GM18519 (cell line): ENCODE results near the gene CDHR1.
"Not testable (repeated sequence)": the region's sequence is repeated elsewhere in the genome, so short reads cannot be mapped to it uniquely, and the experiment has no call there.

Source experiments
- ATAC-seq: cut with Tn5 transposase; IDR thresholded peaks from one replicate; pipeline ENCODE4 v1.9.1; 2021; ENCODE audit warnings: mild to moderate bottlenecking, moderate library complexity; ENCODE audit not compliant: unreplicated experiment, low FRiP score

CDHR1 gene

GRCh38 chr10:84172467-84173356 is 21.6 kb upstream of the CDHR1 start:
- no peak for ATAC-seq

- ATAC-seq = no peak
Observed at GRCh38 chr10:84173501-84173929, 20.8 kb upstream of the CDHR1 start, which contains the start of gene GPR15LG. TSS of gene GPR15LG (plus strand) at chr10:84173801. CDS start at chr10:84173852, 51 bp downstream.

- ATAC-seq = no peak
Observed at GRCh38 chr10:84175436-84175835, 18.9 kb upstream of the CDHR1 start.

GRCh38 chr10:84176351-84176750 is 18.0 kb upstream of the CDHR1 start:
- ATAC-seq = no peak

GRCh38 chr10:84176836-84177474 is 17.4 kb upstream of the CDHR1 start:
- no peak for ATAC-seq

GRCh38 chr10:84177541-84178141 is 16.7 kb upstream of the CDHR1 start:
- ATAC-seq = peak; percentile 34

GRCh38 chr10:84178160-84178609 is 16.2 kb upstream of the CDHR1 start:
- no peak for ATAC-seq

- ATAC-seq = peak; percentile 95
Observed at GRCh38 chr10:84179059-84179710, 15.2 kb upstream of the CDHR1 start.

- not testable (repeated sequence) for ATAC-seq
Observed at GRCh38 chr10:84180386-84180785, 14.0 kb upstream of the CDHR1 start.

- ATAC-seq = no peak
Observed at GRCh38 chr10:84181631-84182030, 12.7 kb upstream of the CDHR1 start.

- no peak for ATAC-seq
Observed at GRCh38 chr10:84184517-84184916, 9.8 kb upstream of the CDHR1 start.

GRCh38 chr10:84185526-84186175 is 8.7 kb upstream of the CDHR1 start:
- ATAC-seq = no peak

GRCh38 chr10:84188815-84189214 is 5.5 kb upstream of the CDHR1 start:
- no peak for ATAC-seq

- no peak for ATAC-seq
Observed at GRCh38 chr10:84190621-84191020, 3.7 kb upstream of the CDHR1 start.

- no peak for ATAC-seq
Observed at GRCh38 chr10:84191106-84191505, 3.2 kb upstream of the CDHR1 start.

- no peak for ATAC-seq
Observed at GRCh38 chr10:84193327-84193726, 1.0 kb upstream of the CDHR1 start.

GRCh38 chr10:84193846-84194423 is 402 bp upstream of the CDHR1 start:
- ATAC-seq = peak; percentile 8

- peak; percentile 3 for ATAC-seq
Observed at GRCh38 chr10:84195044-84195830, 900 bp downstream of the CDHR1 start.

GRCh38 chr10:84196083-84196482 is 1.7 kb downstream of the CDHR1 start:
- no peak for ATAC-seq
